T47D (cell line): Measurements from ENCODE around the gene IL25.

Experiments
- DNase-seq, 2 experiments: peaks; one replicate each; pipeline versions ENCODE4 v3.0.0 to v3.0.0-alpha.2; 2011 to 2012; ENCODE audit warnings: low read depth in 1 of 2, low spot score in 1 of 2
- JUND ChIP-seq: IDR thresholded peaks from 2 replicates; pipeline ENCODE4 v1.6.1; 2012; ENCODE audit warnings: low read depth
- in situ Hi-C: cut with HindIII; loops from 2 replicates; pipeline ENCODE4 v1.10.0; 2016; ENCODE audit warnings: low sequenced_read_pairs, low pct_unique_long_range_greater_than_20kb

IL25 gene

GRCh38 chr14:23358042-23358441, 14.6 kb upstream of the IL25 start:
- no peak for TF ChIP-seq JUND
- DNase-seq, result no peak
- in situ Hi-C loops, result no loop called here

- in situ Hi-C loops, result no loop called here
Observed at GRCh38 chr14:23358553-23359166, 13.9 kb upstream of the IL25 start.

GRCh38 chr14:23359167-23359626, 13.4 kb upstream of the IL25 start:
- TF ChIP-seq JUND, result no peak
- no peak for DNase-seq
- in situ Hi-C loops, result no loop called here

More at GRCh38 chr14:23358553-23359166, 13.9 kb upstream of the IL25 start:
- no peak for DNase-seq
- no peak for TF ChIP-seq JUND

- no peak for TF ChIP-seq JUND
- DNase-seq, result no peak
- in situ Hi-C loops, result no loop called here
Observed at GRCh38 chr14:23359722-23360447, 12.7 kb upstream of the IL25 start.

- in situ Hi-C loops, result no loop called here
- TF ChIP-seq JUND, result no peak
- DNase-seq, result no peak
Observed at GRCh38 chr14:23360496-23360895, 12.1 kb upstream of the IL25 start.

GRCh38 chr14:23361320-23361719, 11.3 kb upstream of the IL25 start:
- in situ Hi-C loops, result no loop called here
- no peak for DNase-seq
- TF ChIP-seq JUND, result no peak

- in situ Hi-C loops, result no loop called here
- TF ChIP-seq JUND, result no peak
- DNase-seq, result no peak
Observed at GRCh38 chr14:23361763-23362162, 10.8 kb upstream of the IL25 start.

- DNase-seq, result no peak
- in situ Hi-C loops, result no loop called here
- no peak for TF ChIP-seq JUND
Observed at GRCh38 chr14:23362200-23362599, 10.4 kb upstream of the IL25 start.

GRCh38 chr14:23364164-23365035, 8.2 kb upstream of the IL25 start:
- in situ Hi-C loops, result no loop called here
- DNase-seq, result peak; percentile 69 to 77
- TF ChIP-seq JUND, result no peak

GRCh38 chr14:23365036-23365731, 7.4 kb upstream of the IL25 start, which contains the start of gene EFS:
EFS (minus strand) TSS chr14:23365172; CDS start chr14:23365025, 147 bp downstream.
- no peak for TF ChIP-seq JUND
- DNase-seq, result peak; percentile 81 to 83
- in situ Hi-C loops, result no loop called here

- TF ChIP-seq JUND, result no peak
- no peak for DNase-seq
- in situ Hi-C loops, result no loop called here
Observed at GRCh38 chr14:23365732-23366425, 6.7 kb upstream of the IL25 start.

GRCh38 chr14:23366426-23366921, 6.1 kb upstream of the IL25 start:
- DNase-seq, result no peak
- no peak for TF ChIP-seq JUND
- in situ Hi-C loops, result no loop called here
